ACHN (cell line): ENCODE data around the gene NLRP9.
A peak's percentile ranks its signal among the peaks of the same experiment; 100 is the strongest.

Experiments used
- DNase-seq: peaks from one replicate; pipeline ENCODE4 v3.0.0-alpha.2; 2015
- in situ Hi-C: cut with HindIII; loops from 2 replicates; pipeline ENCODE4 v1.10.0; 2017; ENCODE audit warnings: low sequenced_read_pairs, low pct_ligation_motif_present, low pct_unique_long_range_greater_than_20kb

NLRP9 gene

DNA sequence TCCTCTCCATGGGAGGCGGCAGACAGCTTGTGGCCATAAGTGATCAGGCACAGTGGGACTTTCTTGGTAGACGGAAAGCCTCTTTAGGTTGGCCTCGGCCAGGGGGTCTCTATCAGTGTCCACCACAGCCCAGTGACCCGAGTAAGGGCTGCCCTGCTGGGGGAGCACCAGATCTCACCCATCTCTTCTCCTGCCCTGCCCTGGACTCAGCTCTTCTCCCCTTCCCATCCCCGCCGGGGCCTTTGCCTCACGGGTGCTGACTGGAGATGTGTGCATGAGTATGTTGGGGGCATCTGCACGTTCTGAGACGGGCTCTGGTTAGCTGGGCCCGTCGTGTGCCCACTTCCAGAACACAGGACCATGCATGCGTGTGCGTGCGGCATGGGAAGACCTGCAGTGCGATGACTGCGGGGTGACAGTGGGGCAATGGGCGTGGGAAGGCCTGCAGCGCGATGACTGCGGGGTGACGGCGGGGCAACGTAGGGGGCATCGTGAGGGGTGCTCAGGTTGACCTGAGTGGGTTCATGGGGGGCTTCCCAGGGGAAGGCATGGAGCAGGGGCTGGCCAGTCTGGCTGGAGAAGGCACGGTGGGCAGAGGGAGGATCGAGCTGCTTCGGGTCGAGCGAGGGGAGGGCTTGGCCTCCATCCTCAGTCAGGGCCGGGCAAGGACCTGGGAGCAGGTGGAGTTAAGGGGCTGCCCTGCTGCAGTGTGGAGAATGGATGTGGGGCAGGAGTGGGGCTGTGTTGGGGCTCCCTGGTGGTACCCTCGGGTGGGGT lies 47.2 kb downstream of the NLRP9 start:
- in situ Hi-C loops: no loop called here
- no peak for DNase-seq

DNA sequence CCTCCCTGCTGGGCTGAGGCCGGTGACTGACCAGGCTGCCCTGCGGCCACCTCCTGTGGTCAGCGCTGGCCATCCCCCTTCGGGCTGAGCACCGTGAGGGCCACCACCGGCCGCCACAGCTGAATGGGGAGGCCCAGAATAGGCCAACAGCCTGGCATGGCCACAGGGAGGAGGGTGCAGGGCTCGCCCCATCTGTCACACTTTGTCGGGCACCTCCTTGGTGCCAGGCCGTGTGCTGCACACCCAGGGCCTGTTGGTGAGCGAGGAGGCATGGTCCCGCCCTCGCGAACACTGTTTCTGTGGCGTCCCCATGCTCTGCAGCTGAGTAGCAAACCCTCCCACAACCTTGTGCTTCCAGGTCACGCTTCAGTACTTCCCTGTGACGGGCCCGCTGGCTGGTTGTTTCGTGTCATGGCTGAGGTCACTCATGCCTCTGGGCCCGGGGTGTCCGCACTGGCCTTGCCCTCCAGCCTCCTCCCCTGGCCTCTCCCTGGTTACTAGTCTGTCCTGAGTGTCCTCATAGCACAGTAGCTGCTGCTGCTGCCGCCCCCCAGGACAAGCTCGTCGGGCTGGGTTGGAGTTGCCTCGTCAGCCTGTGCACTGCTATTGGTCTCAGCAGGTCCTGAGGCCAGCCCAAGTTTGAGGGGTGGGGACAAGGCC lies 48.0 kb downstream of the NLRP9 start:
- no peak for DNase-seq
- in situ Hi-C loops: no loop called here

DNA sequence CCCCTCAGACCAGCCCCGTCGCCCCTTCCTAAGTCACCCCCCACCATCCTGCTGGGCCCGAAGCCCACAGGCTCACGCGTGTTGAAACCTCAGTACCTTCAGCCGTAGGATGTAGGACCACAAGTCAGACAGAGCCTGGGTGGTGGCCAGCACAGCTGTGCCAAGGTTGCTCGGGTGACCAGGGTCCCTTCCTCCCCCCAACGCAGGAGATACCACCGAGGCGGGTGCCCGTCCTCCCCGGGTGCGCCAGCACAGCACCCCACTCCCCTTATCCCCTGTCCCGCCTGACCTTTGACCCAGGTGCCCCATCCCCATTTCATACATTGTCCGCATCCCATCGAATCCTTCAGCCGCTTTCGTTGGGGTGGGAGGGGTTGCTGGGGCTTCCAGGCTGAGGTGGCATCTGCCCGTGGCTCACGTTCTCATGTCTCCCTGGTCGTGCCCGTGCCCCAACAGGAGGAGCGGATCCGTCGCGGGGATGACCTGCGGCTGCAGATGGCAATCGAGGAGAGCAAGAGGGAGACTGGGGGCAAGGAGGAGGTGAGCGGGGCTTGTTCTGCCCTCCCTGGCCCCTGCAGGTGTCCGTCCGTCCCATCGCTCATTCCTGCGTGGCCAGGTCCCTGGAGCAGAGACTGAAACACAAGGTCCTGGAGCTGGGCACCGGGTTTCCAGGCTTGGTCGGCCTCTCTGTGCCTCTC lies 48.6 kb downstream of the NLRP9 start:
- no peak for DNase-seq
- in situ Hi-C loops: no loop called here

DNA sequence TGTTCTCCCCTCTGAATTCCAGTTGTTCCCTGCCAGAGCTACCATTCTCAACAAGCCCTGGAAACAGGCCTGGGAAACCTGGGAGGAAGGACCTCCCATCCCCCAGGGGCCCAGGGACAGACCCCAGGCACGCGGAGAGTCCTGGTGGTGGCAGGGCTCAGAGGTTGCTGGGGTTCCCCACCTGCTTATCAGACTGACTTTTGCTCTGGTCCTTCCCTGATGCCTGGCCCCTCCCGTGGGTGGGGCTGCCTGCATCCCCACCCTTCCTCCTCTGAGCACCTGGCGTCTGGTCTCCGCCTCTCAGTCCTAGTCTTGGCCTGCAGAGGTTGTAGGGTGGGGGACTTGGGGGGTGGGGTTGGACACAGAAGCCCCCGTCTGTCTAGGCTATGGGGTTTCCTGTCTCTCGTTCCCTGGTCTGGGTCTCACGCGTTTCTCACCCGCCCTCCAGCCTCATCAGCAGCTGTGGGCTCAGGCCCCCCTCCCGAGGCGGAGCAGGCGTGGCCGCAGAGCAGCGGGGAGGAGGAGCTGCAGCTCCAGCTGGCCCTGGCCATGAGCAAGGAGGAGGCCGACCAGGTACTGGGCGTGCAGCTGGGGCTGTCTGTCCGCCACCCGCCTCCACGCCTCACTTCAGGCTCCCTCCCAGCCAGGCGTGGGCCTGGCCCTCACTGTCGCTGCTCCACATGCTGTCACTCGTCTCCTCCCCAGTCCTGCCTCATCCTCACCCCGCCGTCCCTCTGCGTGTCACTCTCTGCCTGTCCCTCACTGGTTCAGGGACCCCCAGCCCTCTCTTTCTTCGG lies 49.6 kb downstream of the NLRP9 start:
- DNase-seq: no peak
- in situ Hi-C loops: no loop called here

DNA sequence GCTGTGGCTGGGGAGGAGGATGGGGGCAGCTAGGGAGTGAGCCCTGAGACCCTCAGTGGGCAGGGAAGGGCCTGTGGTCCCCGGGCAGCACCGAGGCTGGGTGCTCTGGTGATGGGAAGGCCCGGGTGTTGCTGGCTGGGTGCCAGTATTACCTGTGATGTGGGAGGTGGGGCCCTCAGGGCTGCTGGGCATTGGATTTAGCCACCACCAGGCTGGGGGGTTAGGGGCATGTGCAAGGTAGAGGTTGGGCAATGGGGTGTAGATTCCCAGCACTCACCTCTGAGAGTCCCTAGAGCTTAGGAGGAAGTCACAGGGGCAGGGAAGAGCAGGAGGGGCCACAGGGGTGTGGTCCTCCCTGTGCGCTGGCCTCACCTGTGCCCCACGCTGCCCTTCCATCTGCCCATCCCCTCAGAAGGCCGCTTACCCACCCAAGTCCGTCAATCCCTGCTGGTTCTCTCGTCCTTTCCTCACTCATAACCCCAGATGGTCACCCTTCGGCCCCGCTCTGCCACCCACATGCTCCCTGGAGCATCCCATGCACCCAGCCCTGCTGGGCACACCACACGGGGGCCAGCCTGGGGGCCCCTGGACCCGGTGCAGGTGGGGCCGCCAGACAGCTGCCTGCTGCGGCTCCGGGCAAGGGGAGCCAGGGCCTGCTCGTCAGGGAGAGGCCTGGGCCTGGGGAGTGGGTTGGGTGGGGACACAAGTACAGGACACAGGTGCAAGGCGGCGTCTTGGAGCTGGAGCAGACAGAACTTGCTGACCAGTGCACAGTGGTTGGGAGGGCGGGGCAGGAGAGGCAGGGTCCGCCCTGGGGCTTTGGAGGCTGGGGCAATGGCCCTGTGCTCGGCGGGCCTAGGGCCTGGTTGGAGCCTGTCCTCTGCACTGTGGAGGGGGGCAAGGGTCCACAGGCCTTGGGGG lies 50.7 kb downstream of the NLRP9 start:
- in situ Hi-C loops: no loop called here
- DNase-seq: no peak

DNA sequence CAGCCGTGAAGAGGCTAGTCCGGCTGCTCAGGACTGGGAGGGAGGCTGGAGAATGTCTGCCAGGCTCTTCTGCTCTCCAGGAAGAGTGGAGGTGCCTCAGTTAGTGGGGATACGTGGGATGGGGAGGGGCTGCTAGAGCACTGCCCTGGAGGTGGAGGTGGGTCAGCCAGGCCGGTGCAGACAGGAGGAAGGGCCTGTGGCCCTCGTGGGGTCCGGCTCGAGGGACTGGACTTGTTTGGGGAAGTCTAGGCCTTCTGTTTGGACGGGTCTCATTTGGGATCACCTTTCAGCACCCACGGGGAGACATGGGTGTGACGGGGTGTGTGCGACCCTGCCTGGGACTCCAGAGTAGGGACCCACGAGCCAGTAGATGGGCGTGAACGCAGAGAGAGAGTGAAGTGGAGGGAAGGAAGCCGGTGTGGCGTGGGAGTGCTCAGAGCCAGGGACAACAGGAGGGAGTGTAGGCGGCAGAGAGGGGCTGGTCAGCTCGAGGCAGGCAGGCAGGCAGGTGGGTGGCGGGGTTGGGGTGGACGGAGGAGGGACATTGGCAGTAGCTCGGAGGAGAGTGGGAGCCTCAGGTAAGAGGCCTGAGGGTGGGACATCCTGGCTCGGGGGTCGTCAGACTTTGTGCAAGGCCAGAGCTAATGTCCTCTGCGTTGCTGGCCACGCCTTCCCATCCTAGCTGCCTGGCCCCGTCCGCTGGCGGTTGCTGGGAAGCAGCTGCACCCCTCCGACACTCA lies 51.7 kb downstream of the NLRP9 start:
- in situ Hi-C loops: no loop called here
- DNase-seq: no peak

DNA sequence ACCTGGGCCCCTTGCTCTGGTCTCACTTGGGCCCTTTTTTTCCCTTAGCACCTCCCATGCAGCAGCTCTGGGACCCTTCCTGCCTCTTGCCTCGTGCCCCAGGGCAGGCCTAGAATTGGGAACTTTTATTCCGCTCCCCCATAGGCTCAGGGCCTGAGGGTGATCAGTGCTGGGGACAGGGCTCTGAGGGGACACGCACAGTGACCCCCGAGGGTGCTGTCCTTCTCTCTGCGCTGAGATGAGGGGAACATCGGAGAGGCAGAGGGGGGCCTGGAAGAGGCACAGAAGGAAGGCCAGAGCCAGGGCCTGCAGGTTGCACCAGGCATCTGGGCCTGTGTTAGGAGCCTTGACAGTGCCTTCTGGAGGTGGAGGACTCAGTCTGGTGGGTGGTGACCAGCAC lies 52.4 kb downstream of the NLRP9 start:
- DNase-seq: no peak
- in situ Hi-C loops: no loop called here

DNA sequence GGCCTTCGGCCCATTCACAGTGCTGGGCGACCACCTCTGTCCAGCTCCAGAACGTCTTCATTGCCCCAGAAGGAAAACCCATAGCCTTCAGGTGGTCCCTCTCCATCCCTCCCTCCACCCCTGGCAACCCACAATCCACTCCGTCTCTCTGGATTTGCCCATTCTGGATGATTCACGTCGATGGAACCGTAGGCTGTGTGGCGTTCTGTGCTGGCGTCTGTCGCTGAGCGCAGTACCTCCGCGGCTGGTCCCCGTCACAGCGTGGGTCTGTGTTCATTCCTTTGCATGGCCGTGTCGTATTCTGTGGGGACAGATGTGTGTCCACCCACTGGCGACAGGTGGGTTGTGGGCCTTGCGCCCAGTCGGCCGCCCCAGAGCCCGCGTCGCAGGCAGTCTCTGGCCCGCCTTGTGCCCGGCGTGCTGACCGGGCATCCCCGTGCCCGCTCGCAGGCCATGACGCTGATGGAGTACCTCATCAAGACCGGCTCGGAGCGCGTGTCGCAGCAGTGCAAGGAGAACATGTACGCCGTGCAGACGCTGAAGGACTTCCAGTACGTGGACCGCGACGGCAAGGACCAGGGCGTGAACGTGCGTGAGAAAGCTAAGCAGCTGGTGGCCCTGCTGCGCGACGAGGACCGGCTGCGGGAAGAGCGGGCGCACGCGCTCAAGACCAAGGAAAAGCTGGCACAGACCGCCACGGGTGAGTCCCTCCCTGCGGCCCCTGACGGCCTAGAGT lies 53.1 kb downstream of the NLRP9 start:
- no peak for DNase-seq
- in situ Hi-C loops: no loop called here

DNA sequence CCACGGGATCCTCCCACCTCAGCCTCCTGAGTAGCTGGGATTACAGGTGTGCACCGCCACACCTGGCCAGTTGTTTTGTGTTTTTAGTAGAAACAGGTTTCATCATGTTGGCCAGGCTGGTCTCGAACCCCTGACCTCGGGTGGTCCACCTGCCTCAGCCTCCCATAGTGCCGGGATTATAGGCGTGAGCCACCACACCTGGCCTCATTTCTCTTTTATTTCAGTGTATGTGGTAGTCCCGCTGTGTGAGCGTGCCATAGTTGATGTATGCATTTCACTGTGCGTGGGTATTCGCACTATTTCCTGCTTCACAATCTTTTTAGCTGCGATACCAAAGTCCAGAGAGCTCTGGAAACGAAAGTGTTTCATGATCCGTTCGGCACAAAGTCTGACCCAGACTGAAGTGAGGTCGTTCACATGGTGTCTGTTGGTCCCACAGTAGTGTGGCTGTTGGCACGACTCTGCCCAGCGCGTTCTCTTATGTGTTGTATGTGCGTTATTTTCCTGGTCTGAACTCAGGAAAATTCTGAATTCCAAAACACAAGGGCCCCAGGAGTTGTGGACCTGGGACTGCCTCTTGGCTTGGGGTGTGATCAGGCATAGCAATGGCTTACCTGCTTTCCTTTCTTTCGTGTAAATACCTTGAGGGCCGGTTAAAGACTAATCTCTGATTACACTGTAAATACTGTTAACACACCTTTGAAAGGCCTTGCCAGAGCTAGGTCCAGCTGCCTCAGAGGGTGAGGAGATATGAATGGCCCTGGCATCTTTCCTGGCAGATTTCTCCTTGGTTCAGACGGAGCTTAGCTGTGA lies 54.5 kb downstream of the NLRP9 start:
- no peak for DNase-seq
- in situ Hi-C loops: no loop called here

DNA sequence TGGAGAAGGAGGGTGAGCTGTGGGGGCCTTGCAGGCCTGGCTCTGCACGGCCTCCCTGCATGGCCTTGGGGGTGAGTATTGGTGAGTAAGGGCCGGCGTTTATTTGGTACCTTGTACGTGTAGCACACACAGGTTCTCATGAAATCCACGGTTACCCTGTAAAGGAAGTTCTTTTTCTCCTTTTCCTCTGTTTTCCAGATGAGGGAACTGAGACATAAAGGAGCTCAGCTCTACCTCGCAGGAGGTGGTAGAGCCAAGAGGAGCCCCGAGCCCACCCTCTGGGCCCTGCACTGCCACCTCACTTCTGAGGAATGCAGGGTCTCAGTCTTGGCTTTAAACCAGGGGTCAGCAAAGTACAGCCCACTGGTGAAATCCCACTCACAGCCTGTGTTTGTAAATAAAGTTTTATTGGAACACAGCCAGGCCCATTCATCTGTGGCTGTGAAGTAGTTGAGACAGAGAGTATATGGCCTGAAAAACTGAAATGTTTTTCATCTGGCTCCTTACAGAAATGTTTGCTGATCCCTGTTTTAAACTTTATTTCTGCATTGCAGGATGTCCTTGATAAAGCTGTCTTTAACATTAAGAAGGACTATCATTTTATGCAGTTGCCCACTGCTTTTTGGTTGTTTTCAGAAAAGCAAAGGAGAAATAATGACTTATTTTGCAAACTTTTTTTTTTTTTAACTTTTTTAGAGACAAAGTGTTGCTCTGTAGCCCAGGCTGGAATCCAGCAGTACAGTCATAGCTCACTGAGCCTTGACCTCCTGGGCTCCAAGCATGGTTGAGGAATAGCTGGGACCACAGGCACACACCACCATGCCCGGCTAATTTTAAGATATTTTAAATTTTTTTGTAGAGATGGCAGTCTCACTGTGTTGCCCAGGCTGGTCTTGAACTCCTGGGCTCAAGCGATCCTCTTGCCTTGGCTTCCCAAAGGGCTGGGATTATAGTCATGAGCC lies 56.8 kb downstream of the NLRP9 start:
- in situ Hi-C loops: no loop called here
- peak; percentile 75 for DNase-seq

DNA sequence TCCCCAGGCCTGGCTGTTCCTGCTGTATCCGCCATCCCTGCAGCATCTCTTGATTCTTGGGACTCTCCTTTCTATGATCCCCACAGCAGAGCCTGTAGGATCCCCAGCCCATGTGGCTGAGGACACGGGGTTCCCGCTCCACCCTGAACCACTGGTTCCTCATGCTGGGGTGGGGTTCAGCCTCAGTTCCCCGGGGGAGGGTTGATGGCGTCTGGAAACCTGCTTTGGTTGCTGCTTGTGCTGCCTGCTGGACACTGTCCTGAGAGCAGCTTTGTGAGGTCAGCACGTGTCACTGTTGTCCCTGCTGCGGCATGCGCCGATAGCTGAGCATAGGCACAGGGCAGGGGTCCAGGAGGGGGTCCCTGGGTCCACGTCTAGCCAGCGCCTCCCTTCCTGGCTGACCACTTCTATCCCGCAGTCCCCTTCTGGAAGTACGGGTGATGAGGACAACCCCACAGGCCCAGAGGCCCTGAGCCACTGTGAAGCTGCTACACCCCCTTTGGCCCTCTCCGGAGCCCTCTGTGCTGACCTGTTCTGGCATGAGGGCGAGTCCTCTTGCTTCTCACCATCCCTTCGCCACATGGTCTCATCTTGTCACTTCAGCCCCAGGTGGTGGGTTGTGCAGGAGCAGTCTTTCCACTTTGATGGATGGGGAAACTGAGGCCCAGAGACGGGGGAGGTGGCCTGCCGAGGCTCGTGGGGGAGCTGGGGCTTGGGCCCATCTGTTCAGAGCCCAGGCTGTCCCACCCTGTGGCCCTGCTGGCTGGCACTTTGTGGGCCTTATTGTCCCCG lies 57.7 kb downstream of the NLRP9 start:
- no peak for DNase-seq
- in situ Hi-C loops: no loop called here

DNA sequence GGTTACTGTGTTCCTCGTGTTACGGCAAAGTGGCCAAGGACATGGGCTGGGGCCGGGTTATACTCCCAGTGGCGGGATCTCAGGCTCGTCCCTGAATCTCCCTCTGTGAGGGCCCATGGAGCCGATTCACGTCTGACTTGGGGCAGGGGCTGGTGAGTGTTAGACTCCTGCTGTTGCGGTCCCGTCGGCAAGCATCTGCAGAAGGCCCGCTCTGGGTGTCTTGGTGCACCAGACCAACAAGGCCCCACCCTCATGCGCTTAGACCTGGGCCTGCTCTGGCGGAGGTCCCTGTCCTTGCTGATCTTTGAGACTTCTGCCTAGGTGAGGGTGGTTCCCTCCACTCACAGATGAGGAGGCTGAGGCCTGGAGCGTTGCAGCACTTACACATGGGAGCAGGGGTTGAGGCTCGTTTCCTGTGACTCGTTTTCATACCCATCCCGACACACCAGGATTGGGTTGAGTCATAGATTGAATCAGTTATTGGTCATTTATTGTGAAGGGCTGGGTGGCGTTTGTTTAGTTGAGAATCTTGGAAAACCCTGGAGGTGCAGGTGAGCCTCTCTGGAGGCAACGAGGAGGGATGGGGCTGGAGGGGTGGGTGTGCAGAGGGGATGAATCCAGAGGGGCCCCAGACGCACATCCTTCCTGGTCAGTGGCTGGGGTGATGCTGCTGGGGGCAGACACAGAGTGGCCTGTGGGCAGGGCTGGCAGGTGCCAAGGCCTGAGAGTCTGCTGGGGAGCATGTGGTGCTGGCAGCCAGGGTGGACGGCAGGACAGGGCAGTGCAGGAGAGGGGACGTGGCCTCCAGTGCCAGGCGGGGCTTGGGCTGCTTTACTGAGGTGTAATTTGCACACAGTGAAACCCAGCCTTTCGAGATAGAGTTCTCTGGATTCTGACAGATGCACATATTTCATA lies 58.6 kb downstream of the NLRP9 start:
- in situ Hi-C loops: no loop called here
- peak; percentile 47 for DNase-seq

DNA sequence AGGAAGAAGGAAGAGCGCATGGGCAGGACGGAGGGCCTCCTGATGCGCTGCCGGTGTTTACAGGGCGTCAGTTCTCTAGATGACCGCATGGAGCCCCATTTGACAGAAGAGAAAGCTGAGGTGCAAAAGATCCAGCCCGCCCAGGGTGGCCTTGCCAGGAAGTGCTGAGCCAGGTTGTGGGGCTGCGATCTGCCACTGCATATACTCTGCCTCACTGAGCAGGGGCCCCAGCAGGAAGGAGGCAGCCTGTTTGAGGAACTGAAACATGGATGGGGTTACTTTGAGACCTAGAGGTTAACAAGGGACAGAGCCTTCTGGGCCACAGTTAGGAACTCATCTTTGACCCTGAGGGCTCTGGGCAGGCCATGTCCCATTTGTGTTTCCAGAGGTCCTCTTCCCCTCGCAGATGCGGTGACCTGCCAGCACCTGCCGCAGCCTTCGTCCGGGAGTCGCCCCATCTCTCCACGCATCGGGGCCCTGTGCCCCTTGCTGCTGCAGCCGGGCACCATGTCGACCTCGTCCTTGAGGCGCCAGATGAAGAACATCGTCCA lies 60.0 kb downstream of the NLRP9 start:
- DNase-seq: no peak
- in situ Hi-C loops: no loop called here
